ENCODE data around the gene DAPK2.
A peak's percentile ranks its signal among the peaks of the same experiment; 100 is the strongest.

DAPK2 gene

DNA sequence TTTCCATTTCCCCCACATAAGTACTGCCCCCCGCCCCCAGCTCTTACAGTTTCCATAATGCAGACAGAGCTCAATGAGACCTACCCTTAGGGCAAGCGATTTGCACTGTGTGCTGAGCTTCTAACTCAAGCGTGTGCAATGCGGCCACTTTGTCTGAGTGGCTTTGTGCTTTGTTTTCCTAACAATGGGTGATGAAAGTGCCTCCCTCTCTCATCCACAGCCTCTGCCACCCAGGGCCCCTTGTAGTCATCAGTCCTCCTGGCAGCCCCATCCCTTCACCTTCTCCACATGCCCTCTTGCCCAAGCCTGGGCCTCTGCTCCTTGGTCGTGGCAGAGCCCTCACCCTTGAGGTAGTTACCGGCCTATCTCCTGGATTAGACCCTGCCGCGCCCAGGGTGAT lies 17.2 kb downstream of the DAPK2 start:
- Histone ChIP-seq H3K79me1 (ENCODE audit: low read length) (no peaks in the 10 kb centered on the region), H3K18ac (ENCODE audit: low read length) (no peak overlapping the region), H4K8ac (ENCODE audit: low read depth, low read length) (no peak overlapping the region), H3K4me2 (ENCODE audit: low read length) (no peak overlapping the region), H4K12ac (ENCODE audit: low read depth, low read length) (no peak overlapping the region), H3K36me3 (ENCODE audit: control insufficient read depth in 1 of 2, insufficient read depth in 2 of 2, low read length in 2 of 2) (no peaks in the 10 kb centered on the region), H2AK5ac (ENCODE audit: low read length) (peak overlapping the region; percentile 28), H3K4me3 (ENCODE audit: low read depth, low read length) (no peak overlapping the region), H3K27ac (ENCODE audit: low read depth, low read length) (no peak overlapping the region), H2BK12ac (ENCODE audit: low read length) (no peak overlapping the region), H2BK5ac (ENCODE audit: low read depth, low read length, poor library complexity) (no peak overlapping the region), H3K79me2 (ENCODE audit: control insufficient read depth, insufficient read depth, low read length, poor library complexity) (no peaks in the 10 kb centered on the region), H3K4me1 (ENCODE audit: control insufficient read depth in 1 of 2, insufficient read depth in 2 of 2, low read length in 2 of 2) (peaks cover 0 to 3% of the 10 kb centered on the region in 2 experiments), H3K9me3 (ENCODE audit: insufficient read depth, low read depth, low read length) (no peaks in the 10 kb centered on the region), H3K4ac (ENCODE audit: low read depth, low read length) (no peak overlapping the region), H3K9ac (ENCODE audit: low read length) (no peak overlapping the region), H3K27me3 (ENCODE audit: insufficient read depth, low read length) (no peaks in the 10 kb centered on the region), H3K23ac (ENCODE audit: low read length) (no peak overlapping the region), H2BK120ac (ENCODE audit: insufficient read depth, low read length, poor library complexity) (no peak overlapping the region), H3K14ac (ENCODE audit: low read length) (no peak overlapping the region), H2AFZ (ENCODE audit: insufficient read depth, low read length, poor library complexity) (no peak overlapping the region), H4K91ac (ENCODE audit: low read depth, low read length) (no peak overlapping the region)
- no peak for DNase-seq
- whole genome bisulfite sequencing (ENCODE audit: extremely low coverage, insufficient coverage, insufficient read length): no CpG with 5 or more reads among the region's 8 CpGs

DNA sequence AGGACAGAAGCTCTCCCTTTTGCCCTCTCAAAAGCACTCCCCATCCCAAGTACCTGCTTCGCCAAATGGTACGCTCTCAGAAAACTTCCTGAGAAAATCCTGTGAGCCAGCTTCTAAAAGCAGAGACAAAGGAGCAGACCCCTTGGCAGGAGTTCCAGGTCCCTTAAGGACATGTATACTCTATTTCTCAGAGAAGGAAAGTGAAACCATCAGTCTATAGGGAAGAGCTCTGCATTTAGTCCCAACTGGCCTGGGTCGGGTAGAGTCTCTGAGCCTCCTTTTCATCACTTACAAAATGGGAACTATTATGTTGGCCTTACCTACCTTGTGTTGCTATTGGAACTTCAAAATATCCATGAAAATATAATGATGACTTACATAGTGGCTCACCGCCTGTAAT lies 19.7 kb downstream of the DAPK2 start:
- DNase-seq: no peak
- Histone ChIP-seq H3K27ac (ENCODE audit: low read depth, low read length) (no peak overlapping the region), H3K79me2 (ENCODE audit: control insufficient read depth, insufficient read depth, low read length, poor library complexity) (no peaks in the 10 kb centered on the region), H2AFZ (ENCODE audit: insufficient read depth, low read length, poor library complexity) (no peak overlapping the region), H3K4me2 (ENCODE audit: low read length) (no peak overlapping the region), H3K18ac (ENCODE audit: low read length) (no peak overlapping the region), H3K9ac (ENCODE audit: low read length) (no peak overlapping the region), H2AK5ac (ENCODE audit: low read length) (no peak overlapping the region), H3K79me1 (ENCODE audit: low read length) (no peaks in the 10 kb centered on the region), H3K14ac (ENCODE audit: low read length) (no peak overlapping the region), H4K91ac (ENCODE audit: low read depth, low read length) (no peak overlapping the region), H3K27me3 (ENCODE audit: insufficient read depth, low read length) (no peaks in the 10 kb centered on the region), H3K9me3 (ENCODE audit: insufficient read depth, low read depth, low read length) (no peaks in the 10 kb centered on the region), H3K4ac (ENCODE audit: low read depth, low read length) (no peak overlapping the region), H2BK12ac (ENCODE audit: low read length) (no peak overlapping the region), H3K4me3 (ENCODE audit: low read depth, low read length) (no peak overlapping the region), H4K12ac (ENCODE audit: low read depth, low read length) (no peak overlapping the region), H3K23ac (ENCODE audit: low read length) (no peak overlapping the region), H4K8ac (ENCODE audit: low read depth, low read length) (no peak overlapping the region), H3K36me3 (ENCODE audit: control insufficient read depth in 1 of 2, insufficient read depth in 2 of 2, low read length in 2 of 2) (no peaks in the 10 kb centered on the region), H2BK5ac (ENCODE audit: low read depth, low read length, poor library complexity) (no peak overlapping the region), H2BK120ac (ENCODE audit: insufficient read depth, low read length, poor library complexity) (no peak overlapping the region), H3K4me1 (ENCODE audit: control insufficient read depth in 1 of 2, insufficient read depth in 2 of 2, low read length in 2 of 2) (peaks cover 0 to 3% of the 10 kb centered on the region in 2 experiments)
- WGBS (ENCODE audit: extremely low coverage, insufficient coverage, insufficient read length): no CpG with 5 or more reads among the region's 4 CpGs

DNA sequence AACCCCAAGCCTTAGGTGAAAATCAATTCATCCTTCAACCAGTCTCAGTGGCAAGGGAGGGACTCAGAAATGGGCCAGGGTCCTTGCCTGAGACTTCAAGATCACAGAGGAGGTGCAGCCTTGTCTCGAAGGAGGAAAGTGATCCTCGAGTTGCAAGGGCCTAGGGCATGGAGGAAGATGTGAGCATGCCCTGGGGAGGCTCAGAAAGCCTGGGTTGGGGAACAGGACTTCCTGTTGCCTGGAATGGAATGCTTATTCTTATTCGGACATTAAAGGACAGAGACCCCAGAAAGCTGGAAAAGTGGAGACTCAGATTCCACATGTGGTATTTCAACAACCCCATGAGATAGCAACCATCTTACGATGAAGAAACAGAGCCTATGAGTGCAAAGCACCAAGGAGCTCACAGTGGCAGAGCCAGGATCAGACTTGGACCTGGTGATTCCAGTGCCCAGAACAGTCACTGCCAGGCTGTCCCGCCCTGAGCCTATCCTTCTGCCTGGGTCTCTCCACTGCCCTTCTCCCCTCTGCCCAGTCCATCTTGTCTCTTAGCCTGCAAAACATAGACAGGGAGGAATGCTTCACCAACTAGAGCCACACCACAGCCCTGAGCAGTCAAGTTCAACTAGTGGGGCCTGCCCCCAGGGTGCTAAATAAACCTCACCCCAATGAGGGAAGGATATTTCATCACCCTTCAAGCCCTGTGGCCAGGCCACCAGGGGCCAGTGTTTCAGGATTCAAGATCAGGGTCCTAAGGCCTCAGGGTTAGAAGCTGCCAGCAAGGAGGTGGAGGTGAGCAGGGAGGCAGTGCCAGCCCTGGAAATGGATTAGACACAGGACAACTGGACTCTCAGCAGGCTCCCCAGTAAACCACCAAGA lies 21.9 kb downstream of the DAPK2 start:
- H4K8ac ChIP-seq (ENCODE audit: low read depth, low read length): no peak overlapping the region
- H3K9ac ChIP-seq (ENCODE audit: low read length): no peak overlapping the region
- H3K27me3 ChIP-seq (ENCODE audit: insufficient read depth, low read length): no peaks in the 10 kb centered on the region
- no peak overlapping the region for H3K18ac ChIP-seq (ENCODE audit: low read length)
- no peak overlapping the region for H4K12ac ChIP-seq (ENCODE audit: low read depth, low read length)
- H3K36me3 ChIP-seq (ENCODE audit: control insufficient read depth in 1 of 2, insufficient read depth in 2 of 2, low read length in 2 of 2): no peaks in the 10 kb centered on the region
- no peak overlapping the region for H2AFZ ChIP-seq (ENCODE audit: insufficient read depth, low read length, poor library complexity)
- no CpG with 5 or more reads among the region's 5 CpGs for WGBS (ENCODE audit: extremely low coverage, insufficient coverage, insufficient read length)
- H3K23ac ChIP-seq (ENCODE audit: low read length): no peak overlapping the region
- no peak for DNase-seq
- H3K4me1 ChIP-seq (ENCODE audit: control insufficient read depth in 1 of 2, insufficient read depth in 2 of 2, low read length in 2 of 2): peaks cover 0 to 7% of the 10 kb centered on the region in 2 experiments
- no peak overlapping the region for H3K14ac ChIP-seq (ENCODE audit: low read length)
- H3K79me2 ChIP-seq (ENCODE audit: control insufficient read depth, insufficient read depth, low read length, poor library complexity): no peaks in the 10 kb centered on the region
- no peak overlapping the region for H4K91ac ChIP-seq (ENCODE audit: low read depth, low read length)
- H3K4me2 ChIP-seq (ENCODE audit: low read length): no peak overlapping the region
- H3K9me3 ChIP-seq (ENCODE audit: insufficient read depth, low read depth, low read length): peaks cover 2% of the 10 kb centered on the region
- H2AK5ac ChIP-seq (ENCODE audit: low read length): no peak overlapping the region
- H2BK5ac ChIP-seq (ENCODE audit: low read depth, low read length, poor library complexity): no peak overlapping the region
- no peak overlapping the region for H3K4me3 ChIP-seq (ENCODE audit: low read depth, low read length)
- H3K4ac ChIP-seq (ENCODE audit: low read depth, low read length): no peak overlapping the region
- H2BK12ac ChIP-seq (ENCODE audit: low read length): no peak overlapping the region
- no peak overlapping the region for H3K27ac ChIP-seq (ENCODE audit: low read depth, low read length)
- H2BK120ac ChIP-seq (ENCODE audit: insufficient read depth, low read length, poor library complexity): no peak overlapping the region
- H3K79me1 ChIP-seq (ENCODE audit: low read length): no peaks in the 10 kb centered on the region

DNA sequence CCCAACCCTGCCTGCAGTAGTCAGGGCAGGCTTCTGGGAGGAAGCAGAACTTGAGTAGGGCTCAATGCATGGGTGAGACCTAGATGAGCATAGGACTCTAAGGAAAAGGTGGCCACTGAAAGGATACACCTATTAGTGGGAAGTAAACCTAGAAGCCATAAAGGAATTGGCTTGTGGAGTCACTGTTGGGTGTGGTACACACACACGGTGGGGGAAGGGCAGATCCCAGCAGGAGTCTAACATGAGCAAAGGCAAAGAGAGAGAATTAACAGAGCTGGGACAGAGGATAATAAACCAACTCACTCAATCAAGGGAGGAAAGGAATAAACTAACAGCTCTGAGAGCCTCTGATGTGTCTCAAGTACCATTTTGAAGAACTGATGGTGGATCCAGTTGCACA lies 23.1 kb downstream of the DAPK2 start:
- Histone ChIP-seq H3K4ac (ENCODE audit: low read depth, low read length) (no peak overlapping the region), H3K9me3 (ENCODE audit: insufficient read depth, low read depth, low read length) (peaks cover 2% of the 10 kb centered on the region), H4K91ac (ENCODE audit: low read depth, low read length) (no peak overlapping the region), H3K36me3 (ENCODE audit: control insufficient read depth in 1 of 2, insufficient read depth in 2 of 2, low read length in 2 of 2) (no peaks in the 10 kb centered on the region), H2BK12ac (ENCODE audit: low read length) (no peak overlapping the region), H4K12ac (ENCODE audit: low read depth, low read length) (no peak overlapping the region), H3K79me1 (ENCODE audit: low read length) (no peaks in the 10 kb centered on the region), H3K18ac (ENCODE audit: low read length) (no peak overlapping the region), H3K79me2 (ENCODE audit: control insufficient read depth, insufficient read depth, low read length, poor library complexity) (no peaks in the 10 kb centered on the region), H4K8ac (ENCODE audit: low read depth, low read length) (no peak overlapping the region), H3K9ac (ENCODE audit: low read length) (no peak overlapping the region), H3K4me1 (ENCODE audit: control insufficient read depth in 1 of 2, insufficient read depth in 2 of 2, low read length in 2 of 2) (peaks cover 2 to 7% of the 10 kb centered on the region in 2 experiments), H3K14ac (ENCODE audit: low read length) (no peak overlapping the region), H3K27ac (ENCODE audit: low read depth, low read length) (no peak overlapping the region), H3K23ac (ENCODE audit: low read length) (no peak overlapping the region), H3K4me2 (ENCODE audit: low read length) (no peak overlapping the region), H3K4me3 (ENCODE audit: low read depth, low read length) (no peak overlapping the region), H2AFZ (ENCODE audit: insufficient read depth, low read length, poor library complexity) (no peak overlapping the region), H2AK5ac (ENCODE audit: low read length) (no peak overlapping the region), H2BK5ac (ENCODE audit: low read depth, low read length, poor library complexity) (no peak overlapping the region), H3K27me3 (ENCODE audit: insufficient read depth, low read length) (no peaks in the 10 kb centered on the region), H2BK120ac (ENCODE audit: insufficient read depth, low read length, poor library complexity) (no peak overlapping the region)
- no peak for DNase-seq
- no CpG with 5 or more reads among the region's 1 CpG for WGBS (ENCODE audit: extremely low coverage, insufficient coverage, insufficient read length)
